ENCODE measurements around the gene GGACT. TPM values are rescaled to one million over a fixed set of nuclear protein-coding genes. Genes with fewer than 3 reads are reported as not detected.
"Not testable (repeated sequence)": the region's sequence is repeated elsewhere in the genome, so short reads cannot be mapped to it uniquely, and the experiment has no call there.

Gene GGACT
- total RNA-seq, 2 donors from 2014 or later: 4.8 to 5.0 TPM

GRCh38 chr13:100604918-100605710 lies 16.5 kb upstream of the GGACT start:
- intact Hi-C loops (cut with DNase I): no loop called here
- no peak for DNase-seq (ENCODE audit: low spot score)

- DNase-seq (ENCODE audit: low spot score): no peak
- intact Hi-C loops (cut with DNase I): no loop called here
These were observed 14.0 kb upstream of the GGACT start for GRCh38 chr13:100602493-100603111.

- DNase-seq (ENCODE audit: low spot score): no peak
- intact Hi-C loops (cut with DNase I): no loop called here
These were observed 13.1 kb upstream of the GGACT start for GRCh38 chr13:100601716-100602115.

- intact Hi-C loops (cut with DNase I): no loop called here
- DNase-seq (ENCODE audit: low spot score): no peak
These were observed 12.3 kb upstream of the GGACT start for GRCh38 chr13:100600915-100601314.

- no peak for DNase-seq (ENCODE audit: low spot score)
- intact Hi-C loops (cut with DNase I): no loop called here
These were observed 11.9 kb upstream of the GGACT start for GRCh38 chr13:100600461-100600860.

- intact Hi-C loops (cut with DNase I): no loop called here
- no peak for DNase-seq (ENCODE audit: low spot score)
These were observed 8.7 kb upstream of the GGACT start for GRCh38 chr13:100597253-100597652.

- intact Hi-C loops (cut with DNase I): no loop called here
- no peak for DNase-seq (ENCODE audit: low spot score)
These were observed 7.9 kb upstream of the GGACT start for GRCh38 chr13:100596516-100596915.

GRCh38 chr13:100594731-100595130 lies 6.1 kb upstream of the GGACT start:
- intact Hi-C loops (cut with DNase I): no loop called here
- no peak for DNase-seq (ENCODE audit: low spot score)

GRCh38 chr13:100594255-100594654 lies 5.7 kb upstream of the GGACT start:
- DNase-seq (ENCODE audit: low spot score): no peak
- intact Hi-C loops (cut with DNase I): no loop called here

GRCh38 chr13:100589178-100589725 lies 663 bp upstream of the GGACT start:
- intact Hi-C loops (cut with DNase I): no loop called here

GRCh38 chr13:100584896-100585295 lies 3.7 kb downstream of the GGACT start:
- intact Hi-C loops (cut with DNase I): no loop called here
- no peak for DNase-seq (ENCODE audit: low spot score)

More at GRCh38 chr13:100589178-100589725, 663 bp upstream of the GGACT start:
- DNase-seq (ENCODE audit: low spot score): no peak

GRCh38 chr13:100581504-100581903 lies 7.1 kb downstream of the GGACT start:
- no peak for DNase-seq (ENCODE audit: low spot score)
- intact Hi-C loops (cut with DNase I): no loop called here

- intact Hi-C loops (cut with DNase I): no loop called here
- no peak for DNase-seq (ENCODE audit: low spot score)
These were observed 7.6 kb downstream of the GGACT start for GRCh38 chr13:100581030-100581429.

- intact Hi-C loops (cut with DNase I): no loop called here
- DNase-seq (ENCODE audit: low spot score): no peak
These were observed 8.5 kb downstream of the GGACT start for GRCh38 chr13:100580045-100580444.

- intact Hi-C loops (cut with DNase I); DNase-seq (ENCODE audit: low spot score): not testable (repeated sequence)
These were observed 11.3 kb downstream of the GGACT start for GRCh38 chr13:100577239-100577638.

GRCh38 chr13:100573121-100573520 lies 15.5 kb downstream of the GGACT start:
- intact Hi-C loops (cut with DNase I): no loop called here
- no peak for DNase-seq (ENCODE audit: low spot score)

- DNase-seq (ENCODE audit: low spot score): no peak
- intact Hi-C loops (cut with DNase I): no loop called here
These were observed 22.0 kb downstream of the GGACT start for GRCh38 chr13:100566543-100566942.

GRCh38 chr13:100565286-100565685 lies 23.3 kb downstream of the GGACT start:
- intact Hi-C loops (cut with DNase I): no loop called here
- DNase-seq (ENCODE audit: low spot score): no peak

GRCh38 chr13:100564444-100565223 lies 24.0 kb downstream of the GGACT start:
- DNase-seq (ENCODE audit: low spot score): no peak
- intact Hi-C loops (cut with DNase I): no loop called here

- intact Hi-C loops (cut with DNase I): no loop called here
- DNase-seq (ENCODE audit: low spot score): no peak
These were observed 24.8 kb downstream of the GGACT start for GRCh38 chr13:100563779-100564178.
